NCI-H1417 treated with DMSO at 0.1 percent for 48 hours (cell line): ENCODE measurements around the gene JUND.

Source experiments
- DNase-seq: peaks from one replicate; lab custom pipeline; 2025; lab: John Stamatoyannopoulos, UW

JUND gene

DNA sequence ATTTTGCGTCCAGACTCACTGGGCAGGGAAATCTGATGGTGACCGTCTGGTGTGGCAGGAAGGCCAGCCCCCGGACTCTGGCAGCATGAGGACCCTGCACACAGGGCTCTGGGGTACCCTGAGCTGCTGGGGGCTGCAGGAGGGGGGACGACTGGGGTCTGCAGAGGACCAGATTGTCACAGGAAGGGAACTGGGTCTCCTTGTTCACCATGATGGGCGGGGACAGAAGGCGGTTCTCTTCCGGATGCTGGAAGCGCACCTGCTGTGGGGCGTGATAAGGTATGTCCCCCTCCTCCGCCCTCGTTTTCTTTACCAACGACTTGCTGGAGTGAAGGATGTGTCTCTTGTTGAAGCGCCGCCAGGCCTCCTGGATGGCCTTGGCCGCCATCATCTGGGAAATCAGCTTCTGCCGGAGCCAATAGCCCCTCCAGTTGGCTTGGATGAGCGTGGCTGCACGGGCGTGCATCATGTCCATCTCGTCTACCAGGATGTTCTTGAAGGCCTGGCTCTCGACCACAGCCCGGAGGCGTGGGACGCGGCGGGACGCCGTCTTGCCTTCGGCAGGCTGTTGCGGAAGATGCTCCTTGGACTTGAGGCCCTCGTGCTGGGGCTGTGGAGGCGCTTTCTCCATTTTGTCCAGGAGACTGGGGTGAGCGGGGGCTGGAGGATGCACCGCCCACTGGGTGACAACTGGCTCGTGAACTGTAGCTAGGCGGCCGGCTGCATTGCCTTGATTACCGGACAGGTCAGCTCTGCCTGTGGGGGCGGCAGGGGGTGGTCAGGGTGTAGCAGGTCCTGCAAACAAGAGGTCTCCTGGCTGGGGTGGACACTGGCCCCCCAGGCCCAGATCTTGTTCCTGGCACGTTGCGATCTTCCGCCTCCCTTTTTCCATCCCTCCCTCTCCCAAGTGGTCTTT, 14.4 kb downstream of the JUND start:
- no peak for DNase-seq

DNA sequence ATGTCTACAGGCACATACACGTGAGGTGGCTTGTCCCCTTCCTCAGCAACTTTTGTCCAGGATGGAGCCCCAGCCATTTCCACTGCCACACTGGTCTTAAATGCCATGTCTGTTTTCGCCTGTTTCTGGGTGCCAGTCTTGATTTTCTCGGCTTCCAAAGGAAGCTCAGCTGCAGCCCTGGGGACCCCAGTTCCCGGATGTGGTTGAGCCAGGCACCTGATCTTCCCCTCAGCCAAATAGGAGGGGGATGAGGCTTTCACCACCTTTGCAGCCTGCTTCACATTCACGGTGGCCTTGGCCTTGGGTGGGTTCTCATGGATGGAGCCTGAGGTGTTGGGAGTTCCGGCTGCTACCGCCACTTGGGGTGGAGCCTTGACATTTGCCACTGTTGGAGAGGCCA, 15.8 kb downstream of the JUND start:
- no peak for DNase-seq

DNA sequence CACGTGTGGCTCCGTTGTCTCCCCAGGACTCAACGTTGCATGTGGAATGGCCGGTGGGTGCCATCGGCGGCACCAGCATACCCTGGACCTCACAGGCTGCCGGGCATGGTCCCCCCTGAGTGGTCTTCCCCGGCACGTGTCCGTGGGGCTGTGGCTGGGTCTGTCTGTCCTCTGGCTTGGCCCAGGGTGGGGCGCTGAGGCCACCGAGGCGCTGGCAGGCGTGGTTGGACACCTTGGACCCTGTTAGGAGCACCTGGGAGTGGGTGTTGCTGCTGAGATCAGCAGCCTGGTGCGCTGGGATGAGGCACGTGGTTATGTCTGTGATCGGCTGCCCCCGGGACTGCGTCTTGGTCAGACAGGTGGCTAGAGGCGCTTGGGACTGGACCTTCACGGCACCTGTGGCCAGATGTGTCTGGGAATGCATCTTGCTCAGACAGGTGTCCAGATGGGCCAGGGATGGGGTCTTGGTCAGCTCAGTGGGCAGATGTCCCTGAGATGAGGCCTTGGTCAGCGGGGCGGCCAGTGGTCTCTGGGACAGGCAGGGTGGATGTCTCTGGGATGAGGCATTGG, 16.4 kb downstream of the JUND start:
- no peak for DNase-seq

DNA sequence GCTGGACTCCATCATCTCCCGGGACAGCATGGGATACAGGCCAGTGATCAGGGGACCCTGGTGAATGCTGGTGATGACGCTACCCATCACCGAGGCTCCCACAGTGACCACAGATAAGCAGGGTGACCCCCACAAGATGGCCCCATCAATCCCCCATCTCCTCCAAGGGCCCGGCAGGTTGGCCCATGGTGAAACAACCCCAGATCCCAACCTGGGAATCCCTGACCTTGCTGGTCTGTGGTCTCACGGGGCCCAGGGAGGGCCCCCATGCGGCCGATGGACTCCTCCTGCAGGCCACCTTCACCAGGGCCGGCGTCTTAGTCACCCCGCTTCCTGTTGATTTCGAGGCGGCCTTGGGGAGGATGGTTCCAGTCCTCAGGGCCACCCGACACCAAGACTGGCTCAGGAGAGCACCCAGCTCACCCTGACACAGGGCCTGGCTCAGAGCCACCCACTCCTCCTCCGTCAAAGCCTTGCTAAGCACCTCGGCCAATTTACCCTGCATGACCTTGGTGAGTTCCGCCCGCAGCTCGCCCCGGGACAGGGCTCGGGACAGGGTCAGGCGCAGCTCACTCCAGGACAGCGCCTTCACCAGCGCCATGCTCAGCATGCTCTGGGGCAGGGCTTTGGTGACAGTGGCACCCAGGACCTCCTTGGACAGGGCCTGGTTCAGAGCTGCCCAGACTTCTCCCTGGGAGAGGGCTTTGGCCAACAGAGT, 17.1 kb downstream of the JUND start:
- no peak for DNase-seq

DNA sequence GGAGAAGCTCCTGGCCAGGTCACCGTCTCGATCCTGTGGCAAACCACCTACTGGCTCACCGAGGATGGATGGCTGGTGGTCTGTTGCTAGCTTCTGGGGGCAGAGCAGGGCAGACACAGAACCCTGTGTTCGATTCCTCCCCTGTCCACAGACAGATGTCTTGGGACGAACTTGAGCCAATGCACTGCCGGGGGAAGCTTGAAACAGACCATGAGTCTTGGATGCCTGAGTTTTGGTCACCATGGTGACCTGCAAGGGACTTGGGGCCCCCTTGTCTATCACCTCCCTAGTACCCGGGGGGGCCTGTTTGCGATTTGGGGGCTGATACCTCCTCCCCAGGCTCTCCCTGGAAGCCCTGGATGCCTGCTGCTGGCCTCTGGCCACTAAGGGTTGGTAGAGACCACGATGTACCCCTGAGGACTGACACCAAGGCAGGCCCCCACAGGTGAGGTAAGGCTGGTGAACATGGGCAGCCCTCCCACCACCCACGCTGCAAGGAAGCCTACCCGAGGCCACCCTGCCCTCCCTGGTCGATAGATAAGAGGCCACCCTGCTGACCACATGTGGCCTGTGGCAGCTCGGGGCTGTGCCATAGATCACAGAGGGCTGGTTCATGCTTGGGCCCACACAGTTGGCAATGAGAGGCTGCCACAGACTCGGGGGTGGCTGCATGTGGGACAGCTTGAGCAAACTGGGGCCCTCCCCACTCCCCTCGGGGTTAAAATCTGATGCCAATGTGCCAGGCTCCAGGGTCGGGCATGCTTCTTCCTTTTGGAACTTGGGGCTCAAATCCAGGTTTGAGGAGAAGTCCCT, 17.9 kb downstream of the JUND start:
- DNase-seq, result no peak

DNA sequence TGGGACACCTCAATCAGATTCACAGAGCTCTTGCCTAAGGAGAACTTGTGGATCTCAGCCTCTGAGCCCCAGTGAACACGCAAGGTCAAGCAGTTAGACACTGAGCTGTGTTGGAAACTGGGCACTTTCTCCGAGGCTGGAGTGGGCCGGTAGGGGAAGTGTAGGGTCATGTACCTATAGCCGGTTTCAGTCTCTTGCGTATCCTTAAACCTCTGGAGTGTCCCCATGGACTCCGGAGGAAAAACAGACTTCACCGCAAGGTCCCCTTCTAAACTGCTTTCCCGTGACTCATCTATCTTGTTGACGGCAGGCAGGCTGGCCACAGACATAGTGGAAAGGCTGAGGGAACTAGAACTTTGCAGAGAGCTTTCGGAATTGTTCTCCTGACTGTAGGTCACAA, 18.5 kb downstream of the JUND start:
- no peak for DNase-seq

DNA sequence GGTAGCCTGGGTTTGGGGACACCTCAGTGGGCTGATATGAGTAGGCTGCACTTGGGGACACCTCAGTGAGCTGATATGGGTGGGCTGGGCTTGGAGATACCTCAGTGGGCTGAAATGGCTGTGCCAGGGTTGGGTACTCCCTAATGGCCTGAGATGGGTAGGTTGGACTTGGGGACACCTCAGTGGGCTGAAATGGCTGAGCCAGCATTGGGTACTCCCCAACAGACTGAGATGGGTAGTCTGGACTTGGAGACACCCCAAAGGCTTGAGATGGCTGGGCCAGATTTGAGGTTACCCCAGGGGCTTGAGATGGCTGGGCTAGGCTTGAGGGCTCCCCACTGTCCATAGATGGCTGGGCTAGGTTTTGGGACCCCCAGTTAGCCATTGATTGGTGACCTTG, 19.3 kb downstream of the JUND start:
- no peak for DNase-seq

DNA sequence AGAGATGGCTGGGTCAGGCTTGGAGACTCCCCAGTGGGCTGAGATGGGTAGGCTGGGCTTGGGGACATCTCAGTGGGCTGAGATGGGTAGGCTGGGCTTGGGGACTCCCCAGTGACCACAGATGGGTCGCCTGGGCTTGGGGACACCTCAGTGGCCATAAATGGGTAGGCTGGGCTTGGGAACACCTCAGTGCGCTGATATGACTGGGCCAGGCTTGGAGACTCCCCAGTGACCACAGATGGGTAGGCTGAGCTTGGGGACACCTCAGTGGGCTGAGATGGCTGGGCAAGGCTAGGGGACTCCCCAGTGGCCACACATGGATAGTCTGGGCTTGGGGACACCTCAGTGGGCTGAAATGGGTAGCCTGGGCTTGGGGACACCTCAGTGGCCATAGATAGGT, 19.9 kb downstream of the JUND start:
- DNase-seq, result no peak

DNA sequence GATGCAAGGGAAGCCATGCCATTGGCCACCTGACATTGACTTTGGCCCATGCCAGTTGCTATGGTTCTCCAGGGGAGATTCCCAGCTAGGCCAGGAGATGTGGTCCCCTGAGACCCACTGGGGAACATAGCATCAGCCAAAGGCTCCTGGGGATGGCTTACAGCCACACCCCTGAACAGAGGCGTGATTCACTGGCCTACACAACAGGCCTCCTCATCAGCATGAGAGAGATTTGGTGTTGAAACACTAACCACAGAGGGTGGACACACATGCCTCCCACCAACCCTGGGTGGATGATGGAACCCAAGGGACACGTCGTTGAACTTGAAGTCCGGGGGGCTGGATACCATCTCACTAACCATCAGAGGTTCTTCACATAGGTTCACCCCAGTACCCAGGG, 21.5 kb downstream of the JUND start:
- DNase-seq, result no peak

DNA sequence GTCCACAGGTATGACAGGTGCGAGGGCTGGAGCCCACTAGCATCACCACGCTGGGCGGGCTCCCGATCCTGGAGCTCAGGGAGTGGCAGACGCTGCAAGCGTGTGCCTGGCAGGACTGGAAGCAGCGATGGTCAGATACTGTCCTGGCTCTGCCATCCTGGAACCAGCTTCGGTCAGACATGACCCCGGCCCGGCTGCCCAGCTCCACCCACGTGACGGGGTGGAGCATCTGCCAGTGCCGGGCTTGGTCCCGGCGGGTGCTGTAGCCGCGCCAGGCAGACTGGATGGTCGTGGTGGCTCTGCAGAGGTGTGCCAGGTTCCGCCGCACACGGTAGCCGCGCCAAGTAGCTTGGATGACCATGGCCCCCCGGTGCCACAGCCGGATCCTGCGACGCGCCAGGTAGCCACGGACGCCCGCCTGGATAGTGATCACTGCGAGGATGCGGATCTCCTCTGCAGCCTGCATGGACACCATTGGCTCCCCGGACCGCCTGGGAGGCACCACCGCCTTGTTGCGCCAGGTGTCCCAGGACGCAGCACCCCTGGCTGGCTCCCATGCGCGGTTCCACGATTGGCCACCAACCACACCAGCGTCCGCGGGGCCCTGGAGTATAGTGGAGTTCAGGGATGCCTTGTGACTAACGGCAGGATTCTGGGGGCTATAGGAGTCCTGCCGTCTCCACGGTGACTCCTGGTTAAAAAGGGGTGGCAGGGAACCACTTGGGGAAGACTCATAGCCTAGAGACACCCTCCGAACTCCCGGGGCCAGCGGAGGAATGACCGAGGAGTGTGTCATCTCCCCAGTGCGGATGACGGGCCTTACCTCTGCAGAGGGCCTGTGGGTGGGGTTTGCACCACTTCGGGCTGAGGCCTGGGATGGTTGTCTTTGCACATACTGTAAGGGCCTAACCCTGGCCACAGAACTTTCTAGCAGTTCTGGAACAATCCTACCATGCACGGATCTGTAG, 23.6 kb downstream of the JUND start:
- no peak for DNase-seq

DNA sequence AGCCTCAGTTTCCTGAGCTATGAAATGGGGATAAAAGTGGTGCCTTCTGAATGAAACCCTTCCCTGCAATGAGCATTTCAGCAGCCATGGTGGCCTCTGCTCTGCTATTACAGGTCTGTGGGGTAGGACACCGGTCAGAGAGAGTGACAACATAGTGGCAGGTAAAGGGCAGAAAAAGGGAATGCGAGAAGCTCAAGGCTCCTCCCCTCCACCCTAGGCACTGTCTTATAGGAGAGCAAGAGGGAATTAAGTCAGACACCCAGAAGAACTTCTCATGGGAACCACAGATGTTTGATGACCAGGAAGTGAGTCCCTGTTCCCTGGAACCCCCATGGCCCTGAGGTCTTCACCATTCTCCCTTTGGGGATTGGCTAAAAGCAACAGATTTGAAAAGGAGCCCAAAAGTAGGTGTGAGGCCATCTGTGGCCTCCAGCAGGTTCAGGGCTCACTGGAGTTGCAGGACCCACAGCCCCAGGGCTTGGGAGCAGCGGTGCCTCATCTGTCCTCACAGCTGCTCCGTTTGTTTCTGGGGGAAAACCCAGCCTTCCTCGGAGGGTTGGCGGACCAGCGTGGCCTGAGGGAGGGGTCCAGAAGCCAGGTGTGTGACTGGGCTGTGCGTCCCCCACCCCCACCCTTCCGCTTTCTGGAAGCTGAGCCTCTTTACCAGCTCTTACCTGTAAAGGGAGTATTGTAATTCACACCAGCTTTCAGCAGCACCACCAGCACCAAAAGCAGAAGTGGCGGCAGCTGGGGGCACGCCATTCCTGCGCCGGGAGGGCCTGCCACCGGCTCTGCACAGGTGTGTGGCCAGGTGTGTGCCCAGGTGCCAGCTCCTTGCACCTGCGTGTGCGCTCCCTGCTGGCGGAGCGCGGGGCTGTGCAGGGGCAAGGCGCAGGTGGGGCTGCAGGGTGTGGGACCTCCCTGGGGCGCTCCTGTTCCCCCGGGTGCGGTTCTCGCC, 26.6 kb downstream of the JUND start:
- no peak for DNase-seq

DNA sequence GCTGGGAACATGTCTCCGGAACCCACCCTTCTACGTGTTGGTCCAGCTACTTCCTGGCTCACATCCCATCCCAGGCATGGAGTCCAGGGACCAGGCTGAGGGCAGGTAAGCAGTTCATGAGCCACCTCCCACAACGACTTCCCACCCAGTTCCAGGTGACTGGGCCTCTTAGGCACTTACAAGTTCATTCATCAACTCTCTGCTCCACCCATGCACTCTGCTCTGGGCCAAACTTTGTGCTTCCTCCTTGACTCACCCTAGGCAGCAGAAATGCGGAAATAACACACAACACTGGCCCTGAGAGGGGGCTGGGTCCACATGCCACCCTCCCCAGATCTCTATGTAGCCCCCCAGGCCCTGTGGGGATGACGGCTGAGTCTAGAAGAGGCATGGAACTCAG, 27.7 kb downstream of the JUND start:
- no peak for DNase-seq

DNA sequence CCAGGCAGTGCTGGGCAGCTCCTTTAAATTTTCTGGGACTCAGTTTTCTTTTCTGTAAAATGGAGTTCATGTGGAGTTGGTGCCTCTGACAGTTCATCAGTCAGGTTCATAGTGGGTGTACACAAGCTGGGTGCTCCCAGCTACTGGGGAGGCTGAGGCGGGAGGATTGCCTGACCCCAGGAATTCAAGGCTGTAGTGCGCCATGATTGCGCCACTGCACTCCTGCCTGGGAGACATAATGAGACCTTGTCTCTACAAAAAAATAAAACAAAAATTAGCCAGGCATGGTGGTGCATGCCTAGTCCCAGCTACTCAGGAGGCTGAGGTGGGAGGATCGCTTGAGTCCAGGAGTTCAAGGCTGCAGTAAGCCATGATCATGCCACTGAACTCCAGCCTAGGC, 28.3 kb downstream of the JUND start:
- DNase-seq, result no peak

DNA sequence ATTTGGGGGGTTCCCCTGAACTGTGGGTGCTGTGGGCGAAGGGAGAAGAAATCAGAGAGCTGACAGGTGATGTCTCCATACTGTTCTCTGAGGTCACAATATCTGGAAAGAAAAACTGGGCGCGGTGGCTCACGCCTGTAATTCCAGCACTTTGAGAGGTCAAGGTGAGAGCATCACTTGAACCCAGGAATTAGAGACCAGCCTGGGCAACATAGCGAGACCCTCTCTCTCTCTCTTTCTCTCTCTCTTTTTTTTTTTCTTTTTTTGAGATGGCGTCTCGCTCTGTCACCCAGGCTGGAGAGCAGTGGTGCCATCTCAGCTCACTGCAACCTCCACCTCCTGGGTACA, 29.1 kb downstream of the JUND start:
- DNase-seq, result no peak

DNA sequence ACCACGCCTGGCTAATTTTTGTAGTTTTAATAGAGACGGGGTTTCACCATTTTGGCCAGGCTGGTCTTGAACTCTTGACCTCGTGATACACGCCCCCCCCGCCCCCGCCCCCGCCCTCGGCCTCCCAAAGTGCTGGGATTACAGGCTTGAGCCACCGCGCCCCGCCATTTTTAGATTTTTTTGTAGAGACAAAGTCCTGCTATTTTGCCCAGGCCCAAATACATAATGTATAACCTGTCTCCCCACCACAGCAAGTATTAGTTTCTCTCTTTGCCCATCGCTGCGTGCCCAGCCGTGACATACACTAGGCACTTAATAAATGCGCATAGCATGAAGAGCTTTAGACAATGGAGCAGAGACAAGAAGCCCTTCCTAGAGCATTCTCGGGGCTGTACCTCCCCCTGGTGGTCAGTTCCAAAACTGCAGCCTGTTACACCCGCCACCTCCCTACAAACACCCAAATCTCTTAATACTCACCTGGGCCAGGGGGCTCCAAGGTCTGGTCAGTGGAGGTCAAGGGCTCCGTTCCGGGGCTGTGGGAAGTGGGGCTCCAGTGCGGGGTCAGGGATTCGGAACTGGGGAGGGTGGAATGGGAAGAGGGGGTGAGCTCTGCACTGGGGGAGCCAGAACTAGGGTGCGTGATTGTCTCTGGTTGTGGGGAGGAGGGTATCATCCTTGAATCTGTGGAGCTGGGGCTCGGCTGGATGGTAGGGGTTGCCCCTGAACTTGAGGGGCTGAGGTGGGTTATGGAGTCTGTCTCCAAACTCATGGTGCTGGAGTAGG, 29.6 kb downstream of the JUND start:
- peak; percentile 45 for DNase-seq

DNA sequence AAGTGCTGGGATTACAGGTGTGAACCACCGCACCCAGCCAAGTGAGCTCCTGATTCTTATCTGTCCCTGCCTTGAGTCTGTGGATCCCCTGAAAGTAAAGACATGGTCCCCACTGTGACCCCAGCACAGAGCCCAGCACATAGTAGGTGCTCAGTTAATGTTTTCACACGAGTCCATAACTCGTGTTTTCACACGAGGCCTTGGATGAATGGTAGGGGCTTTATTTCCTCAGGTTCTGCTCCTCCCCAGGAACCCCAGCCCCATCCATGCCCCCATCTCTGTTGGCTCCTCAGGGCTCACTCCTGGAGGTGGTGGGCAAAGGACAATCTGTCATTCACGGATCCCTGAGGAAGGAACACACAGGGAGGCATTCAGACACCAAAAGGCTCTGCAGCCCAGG, 31.6 kb downstream of the JUND start:
- DNase-seq, result no peak

DNA sequence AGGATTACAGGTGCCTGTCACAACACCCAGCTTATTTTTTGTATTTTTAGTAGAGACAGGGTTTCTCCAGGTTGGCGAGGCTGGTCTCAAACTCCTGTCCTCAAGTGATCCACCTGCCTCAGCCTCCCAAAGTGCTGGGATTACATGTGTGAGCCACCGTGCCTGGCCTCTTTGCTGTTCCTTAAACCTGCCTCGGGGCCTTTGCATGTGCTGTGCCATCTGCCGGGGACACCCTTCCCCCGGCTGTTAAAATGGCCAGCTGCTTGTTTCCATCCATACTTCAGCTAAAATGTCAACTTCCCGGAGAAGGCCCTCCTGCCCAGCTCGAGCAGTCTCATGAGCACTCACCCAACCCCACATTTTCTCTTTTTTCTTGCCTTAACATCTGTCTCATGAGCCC, 36.1 kb downstream of the JUND start:
- DNase-seq, result no peak

DNA sequence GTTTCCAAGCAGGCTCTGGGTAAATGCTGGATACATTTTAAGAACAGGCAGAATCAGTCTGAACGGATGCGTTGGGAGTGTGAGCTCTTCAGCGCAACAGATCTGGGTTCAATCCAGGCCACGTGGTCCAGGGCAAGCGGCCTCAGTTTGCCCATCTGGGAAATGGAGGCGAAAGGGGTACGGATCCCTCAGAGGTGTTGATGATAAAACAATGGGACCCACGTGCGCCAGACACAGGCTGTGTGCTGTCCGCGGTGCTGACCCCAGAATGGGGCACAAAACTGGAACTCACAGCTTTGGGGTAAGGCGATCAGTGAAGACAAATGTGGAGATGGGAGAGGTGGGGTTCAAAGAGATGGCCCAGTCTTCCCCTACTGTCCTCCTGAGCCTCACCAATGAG, 42.1 kb downstream of the JUND start:
- no peak for DNase-seq

DNA sequence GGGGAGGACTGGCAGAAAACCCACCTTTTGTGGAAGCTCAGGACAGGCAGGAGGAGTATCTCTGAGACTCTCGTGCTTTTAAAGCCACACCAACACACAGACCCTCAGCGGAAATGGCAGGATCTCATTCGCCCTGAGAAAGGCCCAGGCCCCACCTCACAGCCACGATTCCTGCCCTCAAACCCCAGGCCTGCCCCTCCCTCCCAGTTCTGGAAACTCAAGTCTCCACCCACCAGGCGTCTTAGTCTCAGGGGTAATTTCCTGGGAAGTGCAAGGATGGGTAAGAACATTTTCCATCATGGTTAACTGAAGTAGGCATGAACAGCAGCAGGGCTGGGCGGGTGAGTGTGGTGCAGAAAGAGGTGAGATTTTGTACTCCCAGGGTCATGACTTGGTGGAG, 47.2 kb downstream of the JUND start:
- DNase-seq, result no peak
